Breast epithelium (tissue), 3 donors: Measurements from ENCODE around the gene HRNR.

Source experiments
- POLR2A ChIP-seq: fragments of 450-650 bp; IDR thresholded peaks from one replicate; pipeline ENCODE4 v1.6.1; 2016; ENCODE audit warnings: antibody characterized with exemption, mild to moderate bottlenecking, moderate library complexity
- POLR2AphosphoS5 ChIP-seq, 3 donors: sonication (generic); formaldehyde crosslinking; IDR thresholded peaks; one replicate each; pipeline ENCODE4 v1.6.1; 2017; ENCODE audit warnings: antibody characterized with exemption in 3 of 3
- TF ChIP-seq, protein P1 (sequence below), 3 donors: fragments of 450-650 bp; IDR thresholded peaks; one replicate each; pipeline ENCODE4 v1.5.1; 2016 to 2017; ENCODE audit warnings: antibody characterized with exemption in 3 of 3, mild to moderate bottlenecking in 3 of 3, moderate library complexity in 3 of 3

DNA sequence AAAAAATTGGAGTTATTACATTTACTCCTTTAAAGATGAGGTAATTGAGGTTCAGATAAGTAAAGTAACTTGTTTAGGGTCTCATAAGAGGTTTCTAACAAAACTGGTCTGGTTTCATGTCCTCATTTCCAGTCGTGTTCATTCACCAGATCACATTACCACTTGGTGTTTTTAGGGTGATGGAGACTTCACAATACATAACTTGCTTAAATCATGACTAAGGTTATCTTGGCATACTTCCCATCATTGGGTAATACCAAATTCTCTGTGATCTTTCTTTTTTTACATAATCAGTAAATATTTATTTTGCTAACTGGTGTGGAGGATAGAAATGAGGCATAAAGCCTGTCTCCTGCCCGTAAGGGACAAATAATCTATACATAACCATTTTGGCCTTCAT, 33.4 kb downstream of the HRNR start:
- TF ChIP-seq POLR2A (no peak), POLR2AphosphoS5 (IDR thresholded peaks at IDR 0.05) (no peak)
- TF ChIP-seq, protein P1, sequence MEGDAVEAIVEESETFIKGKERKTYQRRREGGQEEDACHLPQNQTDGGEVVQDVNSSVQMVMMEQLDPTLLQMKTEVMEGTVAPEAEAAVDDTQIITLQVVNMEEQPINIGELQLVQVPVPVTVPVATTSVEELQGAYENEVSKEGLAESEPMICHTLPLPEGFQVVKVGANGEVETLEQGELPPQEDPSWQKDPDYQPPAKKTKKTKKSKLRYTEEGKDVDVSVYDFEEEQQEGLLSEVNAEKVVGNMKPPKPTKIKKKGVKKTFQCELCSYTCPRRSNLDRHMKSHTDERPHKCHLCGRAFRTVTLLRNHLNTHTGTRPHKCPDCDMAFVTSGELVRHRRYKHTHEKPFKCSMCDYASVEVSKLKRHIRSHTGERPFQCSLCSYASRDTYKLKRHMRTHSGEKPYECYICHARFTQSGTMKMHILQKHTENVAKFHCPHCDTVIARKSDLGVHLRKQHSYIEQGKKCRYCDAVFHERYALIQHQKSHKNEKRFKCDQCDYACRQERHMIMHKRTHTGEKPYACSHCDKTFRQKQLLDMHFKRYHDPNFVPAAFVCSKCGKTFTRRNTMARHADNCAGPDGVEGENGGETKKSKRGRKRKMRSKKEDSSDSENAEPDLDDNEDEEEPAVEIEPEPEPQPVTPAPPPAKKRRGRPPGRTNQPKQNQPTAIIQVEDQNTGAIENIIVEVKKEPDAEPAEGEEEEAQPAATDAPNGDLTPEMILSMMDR (IDR thresholded peaks at IDR 0.05), result no peak
